ENCODE measurements around the gene NR3C2.
"Not testable (repeated sequence)": the region's sequence is repeated elsewhere in the genome, so short reads cannot be mapped to it uniquely, and the experiment has no call there.

The NR3C2 gene

GRCh38 chr4:148170408-148171365, 271.5 kb downstream of the NR3C2 start:
- DNase-seq (ENCODE audit: low read depth) = no peak

GRCh38 chr4:148166132-148166591, 276.1 kb downstream of the NR3C2 start:
- no peak for DNase-seq (ENCODE audit: low read depth)

- DNase-seq (ENCODE audit: low read depth) = no peak
Measured at GRCh38 chr4:148164557-148164956, 277.7 kb downstream of the NR3C2 start.

- DNase-seq (ENCODE audit: low read depth) = no peak
Measured at GRCh38 chr4:148162991-148163390, 279.2 kb downstream of the NR3C2 start.

- no peak for DNase-seq (ENCODE audit: low read depth)
Measured at GRCh38 chr4:148162519-148162918, 279.7 kb downstream of the NR3C2 start.

- DNase-seq (ENCODE audit: low read depth) = no peak
Measured at GRCh38 chr4:148161601-148162000, 280.6 kb downstream of the NR3C2 start.

GRCh38 chr4:148159793-148160192, 282.4 kb downstream of the NR3C2 start:
- no peak for DNase-seq (ENCODE audit: low read depth)

- DNase-seq (ENCODE audit: low read depth) = no peak
Measured at GRCh38 chr4:148154769-148155168, 287.4 kb downstream of the NR3C2 start.

GRCh38 chr4:148152868-148153625, 289.2 kb downstream of the NR3C2 start:
- no peak for DNase-seq (ENCODE audit: low read depth)

- DNase-seq (ENCODE audit: low read depth) = no peak
Measured at GRCh38 chr4:148151806-148152205, 290.4 kb downstream of the NR3C2 start.

GRCh38 chr4:148145475-148145874, 296.7 kb downstream of the NR3C2 start:
- DNase-seq (ENCODE audit: low read depth) = no peak

GRCh38 chr4:148143174-148143573, 299.0 kb downstream of the NR3C2 start:
- no peak for DNase-seq (ENCODE audit: low read depth)

- no peak for DNase-seq (ENCODE audit: low read depth)
Measured at GRCh38 chr4:148141501-148141900, 300.7 kb downstream of the NR3C2 start.

- DNase-seq (ENCODE audit: low read depth) = no peak
Measured at GRCh38 chr4:148126825-148127224, 315.4 kb downstream of the NR3C2 start.

- DNase-seq (ENCODE audit: low read depth) = no peak
Measured at GRCh38 chr4:148124512-148124911, 317.7 kb downstream of the NR3C2 start.

- not testable (repeated sequence) for DNase-seq (ENCODE audit: low read depth)
Measured at GRCh38 chr4:148123161-148123560, 319.1 kb downstream of the NR3C2 start.

GRCh38 chr4:148120216-148120615, 322.0 kb downstream of the NR3C2 start:
- DNase-seq (ENCODE audit: low read depth) = no peak

- no peak for DNase-seq (ENCODE audit: low read depth)
Measured at GRCh38 chr4:148118633-148119032, 323.6 kb downstream of the NR3C2 start.

- DNase-seq (ENCODE audit: low read depth) = no peak
Measured at GRCh38 chr4:148118179-148118578, 324.0 kb downstream of the NR3C2 start.

- DNase-seq (ENCODE audit: low read depth) = no peak
Measured at GRCh38 chr4:148116969-148117368, 325.2 kb downstream of the NR3C2 start.

- no peak for DNase-seq (ENCODE audit: low read depth)
Measured at GRCh38 chr4:148116264-148116663, 325.9 kb downstream of the NR3C2 start.

GRCh38 chr4:148114436-148114835, 327.8 kb downstream of the NR3C2 start:
- no peak for DNase-seq (ENCODE audit: low read depth)
